ENCODE data around the gene IGLL1. TPM values are rescaled to one million over a fixed set of nuclear protein-coding genes. Genes with fewer than 3 reads are reported as not detected.
"Not testable (repeated sequence)": the region's sequence is repeated elsewhere in the genome, so short reads cannot be mapped to it uniquely, and the experiment has no call there.

Gene IGLL1
- not detected for total RNA-seq (2021; ENCODE audit: unreplicated experiment)
- polyA plus RNA-seq (2012; ENCODE audit: insufficient read length): not detected
- not detected for Bru-seq, nascent RNA
- not detected for BruChase-seq, experiment 1, labeled RNA remaining after a 2-hour chase
- not detected for BruChase-seq, experiment 2, labeled RNA remaining after a 6-hour chase
- long read RNA-seq: 0 reads

DNA sequence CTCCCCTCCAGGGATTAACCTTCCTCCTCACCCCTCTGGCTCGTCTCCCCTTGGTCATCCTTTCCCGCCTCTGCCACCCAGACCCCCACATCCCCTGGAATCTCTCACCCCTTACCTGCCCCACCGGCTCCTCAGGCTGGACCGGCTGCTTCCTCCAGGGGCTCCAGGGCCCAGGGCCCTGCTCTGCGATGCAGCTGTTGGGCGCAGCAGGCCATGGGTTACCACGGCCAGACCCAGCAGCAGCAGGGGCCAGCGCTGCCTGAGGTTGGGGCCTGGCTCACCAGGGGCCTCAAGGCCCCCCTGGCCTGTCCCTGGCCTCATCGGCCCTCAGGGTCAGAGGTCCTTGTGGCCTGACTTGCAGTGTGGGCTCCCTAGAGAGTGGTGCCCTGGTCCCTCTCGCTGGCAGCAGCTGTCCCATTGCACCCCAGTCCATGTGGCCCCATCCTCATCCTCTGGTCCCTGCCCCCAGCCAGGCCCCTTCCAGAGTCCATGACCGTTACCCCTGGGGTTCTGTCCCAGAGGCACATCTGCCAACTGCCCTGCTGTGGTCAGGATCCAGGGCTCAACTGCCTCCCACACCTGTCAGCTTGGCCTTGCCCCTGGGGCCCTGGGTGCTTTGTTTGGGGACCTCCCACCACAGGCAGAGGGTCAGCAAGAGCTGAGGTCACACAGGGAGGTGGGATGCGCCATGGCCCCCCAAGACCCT, at the start of gene IGLL1:
IGLL1 (minus strand) TSS at position 421 of the 706 bp plus-strand sequence; CDS start at position 321, 100 bp downstream.
- in situ Hi-C loops (cut with HindIII; ENCODE audit: low pct_unique_long_range_greater_than_20kb, low sequenced_read_pairs): no loop called here
- TF ChIP-seq, protein P1, sequence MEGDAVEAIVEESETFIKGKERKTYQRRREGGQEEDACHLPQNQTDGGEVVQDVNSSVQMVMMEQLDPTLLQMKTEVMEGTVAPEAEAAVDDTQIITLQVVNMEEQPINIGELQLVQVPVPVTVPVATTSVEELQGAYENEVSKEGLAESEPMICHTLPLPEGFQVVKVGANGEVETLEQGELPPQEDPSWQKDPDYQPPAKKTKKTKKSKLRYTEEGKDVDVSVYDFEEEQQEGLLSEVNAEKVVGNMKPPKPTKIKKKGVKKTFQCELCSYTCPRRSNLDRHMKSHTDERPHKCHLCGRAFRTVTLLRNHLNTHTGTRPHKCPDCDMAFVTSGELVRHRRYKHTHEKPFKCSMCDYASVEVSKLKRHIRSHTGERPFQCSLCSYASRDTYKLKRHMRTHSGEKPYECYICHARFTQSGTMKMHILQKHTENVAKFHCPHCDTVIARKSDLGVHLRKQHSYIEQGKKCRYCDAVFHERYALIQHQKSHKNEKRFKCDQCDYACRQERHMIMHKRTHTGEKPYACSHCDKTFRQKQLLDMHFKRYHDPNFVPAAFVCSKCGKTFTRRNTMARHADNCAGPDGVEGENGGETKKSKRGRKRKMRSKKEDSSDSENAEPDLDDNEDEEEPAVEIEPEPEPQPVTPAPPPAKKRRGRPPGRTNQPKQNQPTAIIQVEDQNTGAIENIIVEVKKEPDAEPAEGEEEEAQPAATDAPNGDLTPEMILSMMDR (IDR thresholded peaks at IDR 0.05): no peak
- TF ChIP-seq POLR2AphosphoS5 (IDR thresholded peaks at IDR 0.05; ENCODE audit: low read depth, low read length): no peak
- TF ChIP-seq SIN3A (IDR thresholded peaks at IDR 0.05; ENCODE audit: borderline replicate concordance, insufficient read depth, low read depth, low read length): no peak
- TF ChIP-seq, protein P2, sequence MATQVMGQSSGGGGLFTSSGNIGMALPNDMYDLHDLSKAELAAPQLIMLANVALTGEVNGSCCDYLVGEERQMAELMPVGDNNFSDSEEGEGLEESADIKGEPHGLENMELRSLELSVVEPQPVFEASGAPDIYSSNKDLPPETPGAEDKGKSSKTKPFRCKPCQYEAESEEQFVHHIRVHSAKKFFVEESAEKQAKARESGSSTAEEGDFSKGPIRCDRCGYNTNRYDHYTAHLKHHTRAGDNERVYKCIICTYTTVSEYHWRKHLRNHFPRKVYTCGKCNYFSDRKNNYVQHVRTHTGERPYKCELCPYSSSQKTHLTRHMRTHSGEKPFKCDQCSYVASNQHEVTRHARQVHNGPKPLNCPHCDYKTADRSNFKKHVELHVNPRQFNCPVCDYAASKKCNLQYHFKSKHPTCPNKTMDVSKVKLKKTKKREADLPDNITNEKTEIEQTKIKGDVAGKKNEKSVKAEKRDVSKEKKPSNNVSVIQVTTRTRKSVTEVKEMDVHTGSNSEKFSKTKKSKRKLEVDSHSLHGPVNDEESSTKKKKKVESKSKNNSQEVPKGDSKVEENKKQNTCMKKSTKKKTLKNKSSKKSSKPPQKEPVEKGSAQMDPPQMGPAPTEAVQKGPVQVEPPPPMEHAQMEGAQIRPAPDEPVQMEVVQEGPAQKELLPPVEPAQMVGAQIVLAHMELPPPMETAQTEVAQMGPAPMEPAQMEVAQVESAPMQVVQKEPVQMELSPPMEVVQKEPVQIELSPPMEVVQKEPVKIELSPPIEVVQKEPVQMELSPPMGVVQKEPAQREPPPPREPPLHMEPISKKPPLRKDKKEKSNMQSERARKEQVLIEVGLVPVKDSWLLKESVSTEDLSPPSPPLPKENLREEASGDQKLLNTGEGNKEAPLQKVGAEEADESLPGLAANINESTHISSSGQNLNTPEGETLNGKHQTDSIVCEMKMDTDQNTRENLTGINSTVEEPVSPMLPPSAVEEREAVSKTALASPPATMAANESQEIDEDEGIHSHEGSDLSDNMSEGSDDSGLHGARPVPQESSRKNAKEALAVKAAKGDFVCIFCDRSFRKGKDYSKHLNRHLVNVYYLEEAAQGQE (IDR thresholded peaks at IDR 0.05; ENCODE audit: insufficient read depth in 1 of 2, low read depth in 2 of 2, low read length in 1 of 2): no peak
- TF ChIP-seq TCF7L2 (IDR thresholded peaks at IDR 0.05; ENCODE audit: low read depth, low read length): no peak
- Histone ChIP-seq H3K9me3 (ENCODE audit: control insufficient read depth, insufficient read depth, low read depth, low read length) (no peaks in the 10 kb centered on the region), H3K36me3 (ENCODE audit: control insufficient read depth, insufficient read depth, low read length) (no peaks in the 10 kb centered on the region), H3K27ac (ENCODE audit: low read length) (no peak within 1 kb of the TSS), H3K4me3 (ENCODE audit: low read depth in 2 of 2, low read length in 2 of 2) (no peak within 1 kb of the TSS), H3K4me1 (ENCODE audit: control insufficient read depth, insufficient read depth, low read length) (no peaks in the 10 kb centered on the region), H3K27me3 (ENCODE audit: control insufficient read depth, insufficient read depth, low read length) (no peaks in the 10 kb centered on the region)
- CTCF ChIA-PET: no interaction called here
- intact Hi-C loops (cut with micrococcal nuclease; ENCODE audit: unreplicated experiment): no loop called here
- BruUV-seq (replicated peaks): no TSS peak
- ATAC-seq: no peak
- POLR2A ChIA-PET: no interaction called here
- no peak for DNase-seq (ENCODE audit: low read depth, low spot score)

DNA sequence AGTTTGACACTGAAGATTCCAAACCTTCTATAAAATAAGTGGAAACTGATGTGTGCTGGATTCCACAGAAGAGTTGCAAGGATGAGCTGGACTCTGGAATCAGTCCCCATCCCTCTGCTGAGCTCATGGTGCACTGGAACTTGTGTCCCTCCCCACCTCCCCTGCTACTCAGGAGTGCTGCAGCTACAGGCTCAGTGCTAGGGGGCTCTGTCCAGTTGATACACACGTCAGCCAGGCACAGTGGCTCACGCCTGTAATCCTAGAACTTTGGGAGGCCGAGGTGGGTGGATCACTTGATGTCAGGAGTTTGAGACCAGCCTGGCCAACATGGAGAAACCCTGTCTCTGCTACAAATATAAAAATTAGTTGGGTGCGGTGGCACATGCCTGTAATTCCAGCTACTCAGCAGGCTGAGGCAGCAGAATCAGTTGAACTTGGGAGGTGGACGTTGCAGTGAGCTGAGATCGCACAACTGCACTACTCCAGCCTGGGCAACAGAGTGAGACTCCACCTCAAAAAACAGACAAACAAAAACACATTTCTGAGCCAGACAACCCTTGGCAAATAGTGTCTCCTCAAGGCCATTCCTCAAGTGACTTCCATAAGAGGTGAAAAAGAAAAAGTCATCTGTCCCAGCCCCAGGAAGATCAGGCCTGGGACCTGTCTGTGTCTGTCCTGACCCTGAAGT, 48.1 kb upstream of the IGLL1 start:
- H3K9me3 ChIP-seq (ENCODE audit: control insufficient read depth, insufficient read depth, low read depth, low read length); H3K27ac ChIP-seq (ENCODE audit: low read length); DNase-seq (ENCODE audit: low read depth, low spot score); BruUV-seq (replicated peaks); H3K27me3 ChIP-seq (ENCODE audit: control insufficient read depth, insufficient read depth, low read length); in situ Hi-C loops (cut with HindIII; ENCODE audit: low pct_unique_long_range_greater_than_20kb, low sequenced_read_pairs); CTCF ChIA-PET; POLR2A ChIA-PET; H3K36me3 ChIP-seq (ENCODE audit: control insufficient read depth, insufficient read depth, low read length); H3K4me3 ChIP-seq (ENCODE audit: low read depth in 2 of 2, low read length in 2 of 2); ATAC-seq; H3K4me1 ChIP-seq (ENCODE audit: control insufficient read depth, insufficient read depth, low read length): not testable (repeated sequence)
- intact Hi-C loops (cut with micrococcal nuclease; ENCODE audit: unreplicated experiment): loop anchor here (10.0 kb wide), 1 partner anchor 217 kb away; no protein-coding TSS in a partner anchor

Data from Panc1 (cell line).